WTC11 (cell line): ENCODE results near the gene NEK11. TPM values are rescaled to one million over a fixed set of nuclear protein-coding genes. Genes with fewer than 3 reads are reported as not detected.
A peak's percentile ranks its signal among the peaks of the same experiment; 100 is the strongest.

Experiments
- ATF1 ChIP-seq: sonication (generic); formaldehyde crosslinking; IDR thresholded peaks from 2 replicates; pipeline ENCODE4 v1.8.1; 2023; ENCODE audit warnings: mild to moderate bottlenecking, moderate library complexity, missing genetic modification reagents
- ELF4 ChIP-seq: sonication (generic); formaldehyde crosslinking; IDR thresholded peaks from 2 replicates; pipeline ENCODE4 v1.8.1; 2022; ENCODE audit warnings: low read depth, mild to moderate bottlenecking, moderate library complexity, missing genetic modification reagents
- ERG ChIP-seq: fragments of 250-450 bp; sonication (Bioruptor Pico); IDR thresholded peaks from 2 replicates; pipeline ENCODE4 v1.8.0; 2021; ENCODE audit warnings: mild to moderate bottlenecking
- FOXJ3 ChIP-seq: sonication (generic); formaldehyde crosslinking; IDR thresholded peaks from 2 replicates; pipeline ENCODE4 v1.9.0; 2021; ENCODE audit warnings: missing genetic modification reagents, mild to moderate bottlenecking, borderline replicate concordance
- GTF2I ChIP-seq: fragments of 250-450 bp; sonication (Bioruptor Pico); conservative IDR thresholded peaks from 2 replicates; pipeline ENCODE4 v1.4.0; 2021; ENCODE audit warnings: mild to moderate bottlenecking
- IRF2 ChIP-seq: sonication (generic); formaldehyde crosslinking; IDR thresholded peaks from 2 replicates; pipeline ENCODE4 v1.8.0; 2022; ENCODE audit warnings: low read depth, missing genetic modification reagents, borderline replicate concordance
- JAZF1 ChIP-seq: fragments of 250-450 bp; sonication (Bioruptor Pico); IDR thresholded peaks from 2 replicates; pipeline ENCODE4 v1.9.0; 2021; ENCODE audit warnings: moderate library complexity, mild to moderate bottlenecking, inconsistent platforms
- MXD4 ChIP-seq: fragments of 250-450 bp; sonication (Bioruptor Pico); IDR thresholded peaks from 2 replicates; pipeline ENCODE4 v1.8.0; 2021; ENCODE audit warnings: mild to moderate bottlenecking, moderate library complexity, borderline replicate concordance
- NFATC4 ChIP-seq: fragments of 250-450 bp; sonication (Bioruptor Pico); IDR thresholded peaks from 2 replicates; pipeline ENCODE4 v1.9.0; 2021; ENCODE audit warnings: mild to moderate bottlenecking
- NFYB ChIP-seq: sonication (generic); formaldehyde crosslinking; conservative IDR thresholded peaks from 2 replicates; pipeline ENCODE4 v1.8.0; 2022; ENCODE audit warnings: low read depth, missing genetic modification reagents
- NR3C1 ChIP-seq: sonication (generic); formaldehyde crosslinking; conservative IDR thresholded peaks from 2 replicates; pipeline ENCODE4 v1.8.1; 2023; ENCODE audit warnings: low read depth, mild to moderate bottlenecking, missing genetic modification reagents
- OVOL2 ChIP-seq: fragments of 250-450 bp; sonication (Bioruptor Pico); IDR thresholded peaks from 2 replicates; pipeline ENCODE4 v1.9.0; 2021; ENCODE audit warnings: mild to moderate bottlenecking, borderline replicate concordance
- SMAD4 ChIP-seq: sonication (generic); formaldehyde crosslinking; IDR thresholded peaks from 2 replicates; pipeline ENCODE4 v1.8.0; 2022; ENCODE audit warnings: mild to moderate bottlenecking, missing genetic modification reagents
- SP1 ChIP-seq: sonication (generic); formaldehyde crosslinking; conservative IDR thresholded peaks from 2 replicates; pipeline ENCODE4 v1.8.1; 2022; ENCODE audit warnings: missing genetic modification reagents
- STAT6 ChIP-seq: sonication (generic); formaldehyde crosslinking; conservative IDR thresholded peaks from 2 replicates; pipeline ENCODE4 v1.8.1; 2023; ENCODE audit warnings: mild to moderate bottlenecking, low read depth, missing genetic modification reagents, moderate library complexity
- TEAD1 ChIP-seq: sonication (generic); formaldehyde crosslinking; IDR thresholded peaks from 2 replicates; pipeline ENCODE4 v1.8.0; 2022; ENCODE audit warnings: mild to moderate bottlenecking, missing genetic modification reagents
- TEAD4 ChIP-seq: sonication (generic); formaldehyde crosslinking; IDR thresholded peaks from 2 replicates; pipeline ENCODE4 v1.8.0; 2022; ENCODE audit warnings: mild to moderate bottlenecking, missing genetic modification reagents
- ZMAT4 ChIP-seq: fragments of 250-450 bp; sonication (Bioruptor Pico); IDR thresholded peaks from 2 replicates; pipeline ENCODE4 v1.9.0; 2021; ENCODE audit warnings: mild to moderate bottlenecking
- ZNF281 ChIP-seq: sonication (generic); formaldehyde crosslinking; IDR thresholded peaks from 2 replicates; pipeline ENCODE4 v1.8.0; 2023; ENCODE audit warnings: mild to moderate bottlenecking, missing genetic modification reagents
- ZNF396 ChIP-seq: fragments of 250-450 bp; sonication (Bioruptor Pico); IDR thresholded peaks from 2 replicates; pipeline ENCODE4 v1.8.0; 2021; ENCODE audit warnings: mild to moderate bottlenecking, moderate library complexity, borderline replicate concordance
- ZSCAN18 ChIP-seq: fragments of 250-450 bp; sonication (Bioruptor Pico); IDR thresholded peaks from 2 replicates; pipeline ENCODE4 v2.1.2; 2022; ENCODE audit warnings: mild to moderate bottlenecking, moderate library complexity
- total RNA-seq: library from RNA; stranded (reverse); gene quantifications from 3 replicates; pipeline ENCODE4 v1.2.3, GENCODE V29; 2021
- TF ChIP-seq, protein P1 (sequence below): sonication (generic); formaldehyde crosslinking; IDR thresholded peaks from 2 replicates; pipeline ENCODE4 v1.8.0; 2022; ENCODE audit warnings: mild to moderate bottlenecking, missing genetic modification reagents
- TF ChIP-seq, protein P2 (sequence below): fragments of 200-600 bp; IDR thresholded peaks from 2 replicates; pipeline ENCODE4 v1.8.0; 2022; ENCODE audit warnings: antibody characterized with exemption

NEK11 gene
- total RNA-seq, 1 experiment from 2014 or later: 1.6 TPM

DNA sequence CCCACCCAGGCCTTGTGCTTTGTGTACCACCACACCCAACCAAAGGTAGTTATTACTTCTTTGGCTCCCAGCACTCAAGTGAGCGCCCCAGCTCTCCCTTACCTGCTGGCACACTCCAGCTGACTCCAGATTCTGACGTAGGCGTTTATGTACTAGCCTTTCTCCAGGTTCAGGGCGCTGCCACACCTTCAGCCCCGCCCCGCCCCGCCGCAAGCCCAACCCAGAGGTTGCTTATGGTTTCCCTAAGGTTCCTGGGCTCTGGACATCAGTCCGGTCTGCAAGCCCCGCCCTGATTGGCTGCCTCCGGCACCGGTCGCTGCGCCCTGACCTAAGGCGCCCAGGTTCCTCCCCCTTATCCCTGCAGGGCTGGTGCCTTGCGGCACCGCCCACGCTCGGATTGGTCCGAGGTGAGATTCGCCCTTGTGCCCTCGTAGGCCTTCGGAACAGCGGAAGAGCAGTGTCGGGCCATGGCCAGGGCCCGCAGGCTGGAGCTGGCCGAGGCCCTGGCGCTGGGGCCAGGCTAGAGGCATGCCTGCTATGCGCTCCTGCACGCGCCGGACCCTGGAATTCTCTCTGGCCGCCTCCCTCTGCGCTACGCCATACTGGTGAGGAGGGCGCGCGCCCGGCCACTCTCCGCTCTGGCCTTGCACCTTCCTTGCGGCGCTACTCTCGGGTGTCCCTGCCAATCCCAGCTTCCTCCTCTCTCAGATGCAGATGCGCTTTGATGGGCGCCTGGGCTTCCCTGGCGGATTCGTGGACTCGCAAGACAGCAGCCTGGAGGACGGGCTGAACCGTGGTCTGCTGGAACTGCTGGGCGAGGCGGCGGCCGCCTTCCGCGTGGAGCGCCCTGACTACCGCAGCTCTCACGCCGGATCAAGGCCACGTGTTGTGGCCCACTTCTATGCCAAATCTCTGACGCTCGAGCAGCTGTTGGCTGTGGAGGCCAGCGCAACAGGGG, 335.1 kb downstream of the NEK11 start (continued):
- peak; percentile 57 for TF ChIP-seq ZNF281 (CRISPR knock-in tag)
- TF ChIP-seq IRF2 (CRISPR knock-in tag): 0 out of 2 replicates have a peak, but pooled peaks have one; percentile 41
- no peak for TF ChIP-seq JAZF1 (CRISPR knock-in tag)
- TF ChIP-seq NFYB: peak; percentile 76
- TF ChIP-seq ZMAT4: no peak
- no peak for TF ChIP-seq STAT6 (CRISPR knock-in tag)
- TF ChIP-seq SP1 (CRISPR knock-in tag): peak; percentile 70
- peak; percentile 70; the same call in 1 of the 2 replicates for TF ChIP-seq ATF1 (CRISPR knock-in tag)
- no peak for TF ChIP-seq GTF2I (CRISPR knock-in tag)
- TF ChIP-seq ELF4: 0 out of 2 replicates have a peak, but pooled peaks have one; percentile 85
- TF ChIP-seq ERG (CRISPR knock-in tag): no peak
- TF ChIP-seq TEAD1 (CRISPR knock-in tag): peak; percentile 85; the same call in 1 of the 2 replicates
- TF ChIP-seq, protein P1, sequence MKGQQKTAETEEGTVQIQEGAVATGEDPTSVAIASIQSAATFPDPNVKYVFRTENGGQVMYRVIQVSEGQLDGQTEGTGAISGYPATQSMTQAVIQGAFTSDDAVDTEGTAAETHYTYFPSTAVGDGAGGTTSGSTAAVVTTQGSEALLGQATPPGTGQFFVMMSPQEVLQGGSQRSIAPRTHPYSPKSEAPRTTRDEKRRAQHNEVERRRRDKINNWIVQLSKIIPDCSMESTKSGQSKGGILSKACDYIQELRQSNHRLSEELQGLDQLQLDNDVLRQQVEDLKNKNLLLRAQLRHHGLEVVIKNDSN (CRISPR knock-in tag): peak; percentile 32
- TF ChIP-seq MXD4 (CRISPR knock-in tag): no peak
- TF ChIP-seq, protein P2, sequence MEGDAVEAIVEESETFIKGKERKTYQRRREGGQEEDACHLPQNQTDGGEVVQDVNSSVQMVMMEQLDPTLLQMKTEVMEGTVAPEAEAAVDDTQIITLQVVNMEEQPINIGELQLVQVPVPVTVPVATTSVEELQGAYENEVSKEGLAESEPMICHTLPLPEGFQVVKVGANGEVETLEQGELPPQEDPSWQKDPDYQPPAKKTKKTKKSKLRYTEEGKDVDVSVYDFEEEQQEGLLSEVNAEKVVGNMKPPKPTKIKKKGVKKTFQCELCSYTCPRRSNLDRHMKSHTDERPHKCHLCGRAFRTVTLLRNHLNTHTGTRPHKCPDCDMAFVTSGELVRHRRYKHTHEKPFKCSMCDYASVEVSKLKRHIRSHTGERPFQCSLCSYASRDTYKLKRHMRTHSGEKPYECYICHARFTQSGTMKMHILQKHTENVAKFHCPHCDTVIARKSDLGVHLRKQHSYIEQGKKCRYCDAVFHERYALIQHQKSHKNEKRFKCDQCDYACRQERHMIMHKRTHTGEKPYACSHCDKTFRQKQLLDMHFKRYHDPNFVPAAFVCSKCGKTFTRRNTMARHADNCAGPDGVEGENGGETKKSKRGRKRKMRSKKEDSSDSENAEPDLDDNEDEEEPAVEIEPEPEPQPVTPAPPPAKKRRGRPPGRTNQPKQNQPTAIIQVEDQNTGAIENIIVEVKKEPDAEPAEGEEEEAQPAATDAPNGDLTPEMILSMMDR: no peak
- no peak for TF ChIP-seq NFATC4
- TF ChIP-seq NR3C1: no peak
- TF ChIP-seq SMAD4: 0 out of 2 replicates have a peak, but pooled peaks have one; percentile 45
- TF ChIP-seq TEAD4: no peak; the same call in 1 of the 2 replicates
- TF ChIP-seq ZNF396: no peak
- no peak for TF ChIP-seq OVOL2 (CRISPR knock-in tag)
- no peak for TF ChIP-seq FOXJ3 (CRISPR knock-in tag)
- no peak for TF ChIP-seq ZSCAN18
